Kidney (tissue), 14 donors: Measurements from ENCODE around the gene OR8B4. TPM values are rescaled to one million over a fixed set of nuclear protein-coding genes. Genes with fewer than 3 reads are reported as not detected.
"Not testable (repeated sequence)": the region's sequence is repeated elsewhere in the genome, so short reads cannot be mapped to it uniquely, and the experiment has no call there.

Experiments
- DNase-seq, 5 donors: peaks; one replicate each; pipeline ENCODE4 v3.0.0-alpha.2; 2013 to 2020
- FAIRE-seq: peaks from 2 replicates; lab custom pipeline; 2012; peaks lifted over from hg19 to GRCh38; lab: Jason Lieb, UNC
- H3K27ac ChIP-seq, 2 donors: one replicate each; pipeline ENCODE4 v1.7.0; 2013; ENCODE audit warnings: low read depth in 2 of 2, low read length in 2 of 2, inconsistent platforms in 1 of 2
- H3K27me3 ChIP-seq: one replicate; pipeline ENCODE4 v1.7.1; 2013; ENCODE audit warnings: low read length, inconsistent platforms; ENCODE audit not compliant: control insufficient read depth, insufficient read depth
- H3K36me3 ChIP-seq, 3 donors: one replicate each; pipeline versions ENCODE4 v1.7.0 to v1.7.1; 2013; ENCODE audit warnings: low read length in 3 of 3, control low read depth in 1 of 3, inconsistent platforms in 1 of 3; ENCODE audit not compliant: insufficient read depth in 3 of 3, control insufficient read depth in 2 of 3
- H3K4me1 ChIP-seq, 3 donors: one replicate each; pipeline versions ENCODE4 v1.7.0 to v1.7.1; 2013; ENCODE audit warnings: low read length in 3 of 3, inconsistent platforms in 1 of 3, low read depth in 1 of 3; ENCODE audit not compliant: control insufficient read depth in 2 of 3, insufficient read depth in 2 of 3
- H3K4me3 ChIP-seq, 3 donors: one replicate each; pipeline versions ENCODE4 v1.7.0 to v1.8.1; 2013; ENCODE audit warnings: low read length in 3 of 3, control low read depth in 1 of 3, inconsistent platforms in 1 of 3
- H3K9ac ChIP-seq, 3 donors: one replicate each; pipeline versions ENCODE4 v1.7.0 to v1.7.1; 2013; ENCODE audit warnings: low read length in 3 of 3, control low read depth in 1 of 3, inconsistent platforms in 1 of 3
- H3K9me3 ChIP-seq, 3 donors: one replicate each; pipeline versions ENCODE4 v1.7.0 to v1.7.1; 2013; ENCODE audit warnings: low read length in 3 of 3, control low read depth in 1 of 3, inconsistent platforms in 1 of 3; ENCODE audit not compliant: control insufficient read depth in 2 of 3, insufficient read depth in 1 of 3
- CTCF ChIP-seq: IDR thresholded peaks from 3 replicates; pipeline ENCODE4 v1.5.1; 2012; ENCODE audit warnings: mild to moderate bottlenecking, moderate library complexity, borderline replicate concordance; ENCODE audit not compliant: insufficient read depth; ENCODE audit errors: extremely low read depth
- intact Hi-C: fragments of 100-400 bp; cut with DNase I; formaldehyde crosslinking; loops from one replicate; pipeline ENCODE4 v1.11.1; 2022
- polyA plus RNA-seq: library from polyadenylated mRNA; stranded (reverse); fragments of 350-450 nt; fragmentation: Illumina TruSeq; extraction: RNeasy Lipid Tissue Mini Kit (QIAGEN cat#74804); gene quantifications from one replicate; pipeline ENCODE4 v1.2.3, GENCODE V29; 2014; ENCODE audit warnings: low read depth, low replicate concordance; ENCODE audit not compliant: insufficient read depth
- total RNA-seq: library from RNA; stranded (reverse); fragmentation: NEBNext Ultra II Directional; extraction: Animal tissue kit (Norgen Biotek cat#: 25700); gene quantifications from one replicate; pipeline ENCODE4 v1.2.1, GENCODE V29; 2021
- donor health status: control.
- donor health status: control.
- donor health status: control.
- donor health status: control.
- donor health status: control.
- donor health status: DM: yes; HTN: yes; CAD: no.
- donor health status: Normal renal cell carcinoma (clear cell type).

Gene OR8B4
- total and polyA plus RNA-seq, 2 donors from 2014 or later, result not detected

GRCh38 chr11:124398924-124399323 is 25.7 kb downstream of the OR8B4 start, which contains the start of gene OR8B3:
Gene OR8B3, minus strand, starts transcription at chr11:124399024. Its CDS starts 1,673 bp downstream, at chr11:124397351.
- no peak within 1 kb of the TSS for H3K4me3 ChIP-seq
- TF ChIP-seq CTCF, result no peak
- no peak within 1 kb of the TSS for H3K27ac ChIP-seq
- no peak within 1 kb of the TSS for H3K9ac ChIP-seq
- H3K36me3 ChIP-seq, result no peaks in the 10 kb centered on the region
- no peaks in the 10 kb centered on the region for H3K4me1 ChIP-seq
- H3K27me3 ChIP-seq, result no peaks in the 10 kb centered on the region
- intact Hi-C loops, result no loop called here
- DNase-seq (no peak), FAIRE-seq (no peak)
- no peaks in the 10 kb centered on the region for H3K9me3 ChIP-seq

GRCh38 chr11:124396847-124397246 is 27.8 kb downstream of the OR8B4 start:
- intact Hi-C loops, H3K27ac ChIP-seq, FAIRE-seq: not testable (repeated sequence)

GRCh38 chr11:124394408-124394807 is 30.3 kb downstream of the OR8B4 start:
- H3K27me3 ChIP-seq, result no peaks in the 10 kb centered on the region
- no peak for FAIRE-seq

More at GRCh38 chr11:124396847-124397246, 27.8 kb downstream of the OR8B4 start:
- H3K4me1 ChIP-seq, H3K9me3 ChIP-seq, DNase-seq, H3K27me3 ChIP-seq, H3K9ac ChIP-seq, H3K36me3 ChIP-seq, H3K4me3 ChIP-seq: not testable (repeated sequence)

GRCh38 chr11:124384399-124384798 is 40.3 kb downstream of the OR8B4 start, which contains the start of gene OR8B2:
Gene OR8B2, minus strand, starts transcription at chr11:124384499. Its CDS starts 1,156 bp downstream, at chr11:124383343.
- TF ChIP-seq CTCF, result no peak
- Histone ChIP-seq H3K36me3 (no peaks in the 10 kb centered on the region), H3K4me1 (no peaks in the 10 kb centered on the region), H3K4me3 (no peak within 1 kb of the TSS), H3K27me3 (no peaks in the 10 kb centered on the region), H3K9me3 (no peaks in the 10 kb centered on the region), H3K27ac (no peak within 1 kb of the TSS), H3K9ac (no peak within 1 kb of the TSS)
- FAIRE-seq, result no peak
- intact Hi-C loops, result no loop called here
- DNase-seq, result no peak

More at GRCh38 chr11:124394408-124394807, 30.3 kb downstream of the OR8B4 start:
- Histone ChIP-seq H3K27ac (no peak overlapping the region), H3K36me3 (no peaks in the 10 kb centered on the region), H3K9me3 (no peaks in the 10 kb centered on the region), H3K9ac (no peak overlapping the region), H3K4me1 (no peaks in the 10 kb centered on the region), H3K4me3 (no peak overlapping the region)
- no peak for DNase-seq
- no peak for TF ChIP-seq CTCF
- intact Hi-C loops, result no loop called here

GRCh38 chr11:124382857-124383256 is 41.8 kb downstream of the OR8B4 start:
- H3K36me3 ChIP-seq, FAIRE-seq, H3K9ac ChIP-seq, H3K4me1 ChIP-seq, H3K4me3 ChIP-seq, H3K27me3 ChIP-seq, H3K9me3 ChIP-seq, H3K27ac ChIP-seq, DNase-seq, intact Hi-C loops: not testable (repeated sequence)
